Activated T-helper 9 cell treated with anti-CD3 and anti-CD28 coated beads, Interleukin-2, amount 50 U/mL, for 16 hours (primary cell): ENCODE data around the gene CCDC127.
"Not testable (repeated sequence)": the region's sequence is repeated elsewhere in the genome, so short reads cannot be mapped to it uniquely, and the experiment has no call there.

ENCODE experiments used
- DNase-seq: peaks from one replicate; pipeline ENCODE4 v3.0.0-alpha.2; 2020; ENCODE audit warnings: low read depth

Gene CCDC127

GRCh38 chr5:171801-172331 lies 46.1 kb downstream of the CCDC127 start:
- DNase-seq = no peak

- DNase-seq = no peak
Observed at GRCh38 chr5:170971-171800, 46.8 kb downstream of the CCDC127 start.

- no peak for DNase-seq
Observed at GRCh38 chr5:169728-170094, 48.2 kb downstream of the CCDC127 start.

- DNase-seq = no peak
Observed at GRCh38 chr5:169071-169727, 48.8 kb downstream of the CCDC127 start.

- DNase-seq = no peak
Observed at GRCh38 chr5:167982-168660, 49.8 kb downstream of the CCDC127 start.

GRCh38 chr5:167511-167910 lies 50.4 kb downstream of the CCDC127 start:
- DNase-seq = no peak

- DNase-seq = no peak
Observed at GRCh38 chr5:166441-167372, 51.2 kb downstream of the CCDC127 start.

- DNase-seq = not testable (repeated sequence)
Observed at GRCh38 chr5:164783-165182, 53.2 kb downstream of the CCDC127 start.

- no peak for DNase-seq
Observed at GRCh38 chr5:164244-164643, 53.7 kb downstream of the CCDC127 start.

GRCh38 chr5:163841-164240 lies 54.1 kb downstream of the CCDC127 start:
- DNase-seq = no peak

- no peak for DNase-seq
Observed at GRCh38 chr5:163338-163620, 54.7 kb downstream of the CCDC127 start.

- no peak for DNase-seq
Observed at GRCh38 chr5:162565-163337, 55.2 kb downstream of the CCDC127 start.

GRCh38 chr5:162190-162564 lies 55.8 kb downstream of the CCDC127 start:
- DNase-seq = no peak

GRCh38 chr5:161803-162110 lies 56.2 kb downstream of the CCDC127 start:
- DNase-seq = no peak

GRCh38 chr5:160921-161802 lies 56.8 kb downstream of the CCDC127 start:
- no peak for DNase-seq

GRCh38 chr5:160173-160510 lies 57.8 kb downstream of the CCDC127 start:
- no peak for DNase-seq

GRCh38 chr5:159448-160172 lies 58.3 kb downstream of the CCDC127 start:
- no peak for DNase-seq

GRCh38 chr5:158807-159447 lies 59.0 kb downstream of the CCDC127 start:
- no peak for DNase-seq

GRCh38 chr5:157801-158200 lies 60.2 kb downstream of the CCDC127 start:
- DNase-seq = no peak
